ENCODE data around the gene SERBP1. TPM values are rescaled to one million over a fixed set of nuclear protein-coding genes. Genes with fewer than 3 reads are reported as not detected.

The SERBP1 gene
- total and polyA plus RNA-seq, 2 of the 8 experiments (the other 6 are each of a cell fraction or from before 2014, with no cell fraction given): 229 to 536 TPM

DNA sequence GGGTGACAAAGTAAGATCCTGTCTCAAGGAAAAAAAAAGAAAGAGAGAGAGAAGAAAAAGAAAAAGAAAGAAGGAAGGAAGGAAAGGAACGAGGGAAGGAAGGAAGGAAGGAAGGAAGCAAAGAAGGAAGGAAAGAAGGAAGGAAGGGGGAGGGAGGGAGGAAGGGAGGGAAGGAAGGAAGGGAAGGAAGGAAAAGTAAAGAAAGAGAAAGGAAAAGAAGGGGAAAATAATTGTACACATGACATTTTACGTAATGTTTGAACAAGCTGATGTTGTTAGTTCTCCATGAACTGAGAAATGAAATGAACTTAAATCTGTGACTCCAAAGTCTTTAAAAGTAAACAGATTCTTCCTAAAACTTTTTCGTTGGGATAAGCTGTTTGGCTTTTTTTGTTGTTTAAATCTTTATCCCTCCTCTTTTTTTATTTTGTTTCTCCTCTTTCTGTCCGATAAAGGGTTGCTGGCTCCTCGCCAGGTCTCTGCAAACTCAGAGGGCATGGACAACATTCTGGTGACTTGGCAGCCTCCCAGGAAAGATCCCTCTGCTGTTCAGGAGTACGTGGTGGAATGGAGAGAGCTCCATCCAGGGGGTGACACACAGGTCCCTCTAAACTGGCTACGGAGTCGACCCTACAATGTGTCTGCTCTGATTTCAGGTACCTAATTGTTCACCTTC lies 62.7 kb downstream of the SERBP1 start (continued):
- TF ChIP-seq, protein P1, sequence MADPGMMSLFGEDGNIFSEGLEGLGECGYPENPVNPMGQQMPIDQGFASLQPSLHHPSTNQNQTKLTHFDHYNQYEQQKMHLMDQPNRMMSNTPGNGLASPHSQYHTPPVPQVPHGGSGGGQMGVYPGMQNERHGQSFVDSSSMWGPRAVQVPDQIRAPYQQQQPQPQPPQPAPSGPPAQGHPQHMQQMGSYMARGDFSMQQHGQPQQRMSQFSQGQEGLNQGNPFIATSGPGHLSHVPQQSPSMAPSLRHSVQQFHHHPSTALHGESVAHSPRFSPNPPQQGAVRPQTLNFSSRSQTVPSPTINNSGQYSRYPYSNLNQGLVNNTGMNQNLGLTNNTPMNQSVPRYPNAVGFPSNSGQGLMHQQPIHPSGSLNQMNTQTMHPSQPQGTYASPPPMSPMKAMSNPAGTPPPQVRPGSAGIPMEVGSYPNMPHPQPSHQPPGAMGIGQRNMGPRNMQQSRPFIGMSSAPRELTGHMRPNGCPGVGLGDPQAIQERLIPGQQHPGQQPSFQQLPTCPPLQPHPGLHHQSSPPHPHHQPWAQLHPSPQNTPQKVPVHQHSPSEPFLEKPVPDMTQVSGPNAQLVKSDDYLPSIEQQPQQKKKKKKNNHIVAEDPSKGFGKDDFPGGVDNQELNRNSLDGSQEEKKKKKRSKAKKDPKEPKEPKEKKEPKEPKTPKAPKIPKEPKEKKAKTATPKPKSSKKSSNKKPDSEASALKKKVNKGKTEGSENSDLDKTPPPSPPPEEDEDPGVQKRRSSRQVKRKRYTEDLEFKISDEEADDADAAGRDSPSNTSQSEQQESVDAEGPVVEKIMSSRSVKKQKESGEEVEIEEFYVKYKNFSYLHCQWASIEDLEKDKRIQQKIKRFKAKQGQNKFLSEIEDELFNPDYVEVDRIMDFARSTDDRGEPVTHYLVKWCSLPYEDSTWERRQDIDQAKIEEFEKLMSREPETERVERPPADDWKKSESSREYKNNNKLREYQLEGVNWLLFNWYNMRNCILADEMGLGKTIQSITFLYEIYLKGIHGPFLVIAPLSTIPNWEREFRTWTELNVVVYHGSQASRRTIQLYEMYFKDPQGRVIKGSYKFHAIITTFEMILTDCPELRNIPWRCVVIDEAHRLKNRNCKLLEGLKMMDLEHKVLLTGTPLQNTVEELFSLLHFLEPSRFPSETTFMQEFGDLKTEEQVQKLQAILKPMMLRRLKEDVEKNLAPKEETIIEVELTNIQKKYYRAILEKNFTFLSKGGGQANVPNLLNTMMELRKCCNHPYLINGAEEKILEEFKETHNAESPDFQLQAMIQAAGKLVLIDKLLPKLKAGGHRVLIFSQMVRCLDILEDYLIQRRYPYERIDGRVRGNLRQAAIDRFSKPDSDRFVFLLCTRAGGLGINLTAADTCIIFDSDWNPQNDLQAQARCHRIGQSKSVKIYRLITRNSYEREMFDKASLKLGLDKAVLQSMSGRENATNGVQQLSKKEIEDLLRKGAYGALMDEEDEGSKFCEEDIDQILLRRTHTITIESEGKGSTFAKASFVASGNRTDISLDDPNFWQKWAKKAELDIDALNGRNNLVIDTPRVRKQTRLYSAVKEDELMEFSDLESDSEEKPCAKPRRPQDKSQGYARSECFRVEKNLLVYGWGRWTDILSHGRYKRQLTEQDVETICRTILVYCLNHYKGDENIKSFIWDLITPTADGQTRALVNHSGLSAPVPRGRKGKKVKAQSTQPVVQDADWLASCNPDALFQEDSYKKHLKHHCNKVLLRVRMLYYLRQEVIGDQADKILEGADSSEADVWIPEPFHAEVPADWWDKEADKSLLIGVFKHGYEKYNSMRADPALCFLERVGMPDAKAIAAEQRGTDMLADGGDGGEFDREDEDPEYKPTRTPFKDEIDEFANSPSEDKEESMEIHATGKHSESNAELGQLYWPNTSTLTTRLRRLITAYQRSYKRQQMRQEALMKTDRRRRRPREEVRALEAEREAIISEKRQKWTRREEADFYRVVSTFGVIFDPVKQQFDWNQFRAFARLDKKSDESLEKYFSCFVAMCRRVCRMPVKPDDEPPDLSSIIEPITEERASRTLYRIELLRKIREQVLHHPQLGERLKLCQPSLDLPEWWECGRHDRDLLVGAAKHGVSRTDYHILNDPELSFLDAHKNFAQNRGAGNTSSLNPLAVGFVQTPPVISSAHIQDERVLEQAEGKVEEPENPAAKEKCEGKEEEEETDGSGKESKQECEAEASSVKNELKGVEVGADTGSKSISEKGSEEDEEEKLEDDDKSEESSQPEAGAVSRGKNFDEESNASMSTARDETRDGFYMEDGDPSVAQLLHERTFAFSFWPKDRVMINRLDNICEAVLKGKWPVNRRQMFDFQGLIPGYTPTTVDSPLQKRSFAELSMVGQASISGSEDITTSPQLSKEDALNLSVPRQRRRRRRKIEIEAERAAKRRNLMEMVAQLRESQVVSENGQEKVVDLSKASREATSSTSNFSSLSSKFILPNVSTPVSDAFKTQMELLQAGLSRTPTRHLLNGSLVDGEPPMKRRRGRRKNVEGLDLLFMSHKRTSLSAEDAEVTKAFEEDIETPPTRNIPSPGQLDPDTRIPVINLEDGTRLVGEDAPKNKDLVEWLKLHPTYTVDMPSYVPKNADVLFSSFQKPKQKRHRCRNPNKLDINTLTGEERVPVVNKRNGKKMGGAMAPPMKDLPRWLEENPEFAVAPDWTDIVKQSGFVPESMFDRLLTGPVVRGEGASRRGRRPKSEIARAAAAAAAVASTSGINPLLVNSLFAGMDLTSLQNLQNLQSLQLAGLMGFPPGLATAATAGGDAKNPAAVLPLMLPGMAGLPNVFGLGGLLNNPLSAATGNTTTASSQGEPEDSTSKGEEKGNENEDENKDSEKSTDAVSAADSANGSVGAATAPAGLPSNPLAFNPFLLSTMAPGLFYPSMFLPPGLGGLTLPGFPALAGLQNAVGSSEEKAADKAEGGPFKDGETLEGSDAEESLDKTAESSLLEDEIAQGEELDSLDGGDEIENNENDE (IDR thresholded peaks at IDR 0.05; ENCODE audit: insufficient replicate concordance, low read length): no peak
- TF ChIP-seq SP1 (IDR thresholded peaks at IDR 0.05; ENCODE audit: low read depth, low read length): no peak
- no peak for TF ChIP-seq SUZ12 (IDR thresholded peaks at IDR 0.05; ENCODE audit: low read length)
- no peak for TF ChIP-seq YY1 (IDR thresholded peaks at IDR 0.05; ENCODE audit: low read depth, low read length)
- TF ChIP-seq EGR1 (IDR thresholded peaks at IDR 0.05; ENCODE audit: borderline replicate concordance, low read depth, low read length): no peak
- no peak for TF ChIP-seq KDM1A (IDR thresholded peaks at IDR 0.05; ENCODE audit: borderline replicate concordance, low read length)
